IMR-90 (cell line): ENCODE data around the gene FAM171A1. TPM values are rescaled to one million over a fixed set of nuclear protein-coding genes. Genes with fewer than 3 reads are reported as not detected.

Source experiments
- ATAC-seq: fragments of 200-7000 bp; cut with Tn5 transposase; 2 replicates; pipeline ENCODE4 v1.9.1; 2020; ENCODE audit warnings: low read depth, mild to moderate bottlenecking, moderate library complexity
- BruUV-seq: library from RNA; stranded (reverse); fragments of 400-500 nt; replicated peaks from 2 replicates; lab custom pipeline; 2021; lab: Mats Ljungman, UMichigan
- CTCF ChIA-PET: fragments of 300-600 bp; formaldehyde crosslinking; extraction: SDS; loops from one replicate; lab custom pipeline; 2021; ENCODE audit warnings: antibody characterized with exemption; lab: Yijun Ruan, JAX
- POLR2A ChIA-PET: fragments of 300-600 bp; sonication (Branson Sonifier 250); formaldehyde crosslinking; loops from one replicate; lab custom pipeline; 2022; ENCODE audit warnings: antibody characterized with exemption; ENCODE audit not compliant: unreplicated experiment; lab: Charles Lee
- DNase-seq: peaks from one replicate; pipeline ENCODE4 v3.0.0; 2013
- H2AFZ ChIP-seq: replicated peaks from 2 replicates; pipeline ENCODE3; 2013; ENCODE audit warnings: low read length, mild to moderate bottlenecking; ENCODE audit not compliant: poor library complexity
- H2AK5ac ChIP-seq: 2 replicates; pipeline ENCODE4 v1.6.1; 2013; ENCODE audit warnings: low read depth, low read length, inconsistent platforms
- H2AK9ac ChIP-seq: replicated peaks from 2 replicates; pipeline ENCODE3; 2013; ENCODE audit warnings: mild to moderate bottlenecking, low read depth, low read length, moderate library complexity; ENCODE audit not compliant: poor library complexity
- H2BK120ac ChIP-seq: 2 replicates; pipeline ENCODE4 v1.6.1; 2013; ENCODE audit warnings: low read depth, low read length, inconsistent platforms
- H2BK15ac ChIP-seq: 3 replicates; pipeline ENCODE4 v1.6.1; 2013; ENCODE audit warnings: low read depth, low read length, inconsistent platforms
- H2BK20ac ChIP-seq: 2 replicates; pipeline ENCODE4 v1.6.1; 2013; ENCODE audit warnings: low read depth, mild to moderate bottlenecking, inconsistent platforms, low read length, moderate library complexity
- H2BK5ac ChIP-seq: 2 replicates; pipeline ENCODE4 v1.6.1; 2013; ENCODE audit warnings: mild to moderate bottlenecking, low read depth, low read length, inconsistent platforms; ENCODE audit not compliant: poor library complexity, severe bottlenecking
- H3K14ac ChIP-seq: replicated peaks from 2 replicates; pipeline ENCODE4 v1.6.1; 2013; ENCODE audit warnings: low read depth, low read length, inconsistent platforms
- H3K18ac ChIP-seq: 2 replicates; pipeline ENCODE4 v1.6.1; 2013; ENCODE audit warnings: low read depth, low read length, control low read depth
- H3K23ac ChIP-seq: 2 replicates; pipeline ENCODE4 v1.6.1; 2013; ENCODE audit warnings: low read depth, low read length, inconsistent platforms
- H3K27ac ChIP-seq: 2 replicates; pipeline ENCODE4 v1.5.1; 2013; ENCODE audit warnings: mild to moderate bottlenecking, control low read depth, low read length; ENCODE audit not compliant: insufficient read depth
- H3K27me3 ChIP-seq: 2 replicates; pipeline ENCODE4 v1.6.1; 2013; ENCODE audit warnings: low read length; ENCODE audit not compliant: control insufficient read depth, insufficient read depth
- H3K36me3 ChIP-seq: 2 replicates; pipeline ENCODE4 v1.6.1; 2013; ENCODE audit warnings: low read length, mixed read lengths; ENCODE audit not compliant: control insufficient read depth, insufficient read depth
- H3K4ac ChIP-seq: 2 replicates; pipeline ENCODE4 v1.6.1; 2013; ENCODE audit warnings: low read depth, low read length, inconsistent platforms
- H3K4me1 ChIP-seq: 2 replicates; pipeline ENCODE4 v1.6.1; 2013; ENCODE audit warnings: low read length, mixed read lengths; ENCODE audit not compliant: control insufficient read depth, insufficient read depth
- H3K4me2 ChIP-seq: 2 replicates; pipeline ENCODE4 v1.6.1; 2013; ENCODE audit warnings: low read depth, mild to moderate bottlenecking, control low read depth, low read length, moderate library complexity
- H3K4me3 ChIP-seq: 2 replicates; pipeline ENCODE4 v1.5.1; 2013; ENCODE audit warnings: low read depth, mild to moderate bottlenecking, control low read depth, low read length, moderate library complexity; ENCODE audit not compliant: insufficient read depth
- H3K56ac ChIP-seq: 2 replicates; pipeline ENCODE4 v1.6.1; 2013; ENCODE audit warnings: low read length, inconsistent platforms; ENCODE audit not compliant: insufficient read depth; ENCODE audit errors: extremely low read depth
- H3K79me1 ChIP-seq, 2 experiments: 2 replicates each; pipeline ENCODE4 v1.6.1; 2013; ENCODE audit warnings: low read length in 2 of 2, inconsistent platforms in 1 of 2, low read depth in 1 of 2
- H3K9ac ChIP-seq: 2 replicates; pipeline ENCODE4 v1.6.1; 2013; ENCODE audit warnings: low read depth, low read length, control low read depth
- H3K9me1 ChIP-seq: 2 replicates; pipeline ENCODE4 v1.6.1; 2013; ENCODE audit warnings: low read length, inconsistent platforms; ENCODE audit not compliant: insufficient read depth
- H3K9me3 ChIP-seq: 2 replicates; pipeline ENCODE4 v1.6.1; 2013; ENCODE audit warnings: low read length; ENCODE audit not compliant: control insufficient read depth, insufficient read depth
- H4K20me1 ChIP-seq: 2 replicates; pipeline ENCODE4 v1.6.1; 2013; ENCODE audit warnings: low read length, inconsistent platforms; ENCODE audit not compliant: insufficient read depth
- H4K5ac ChIP-seq: 2 replicates; pipeline ENCODE4 v1.6.1; 2013; ENCODE audit warnings: mild to moderate bottlenecking, low read depth, low read length, control low read depth
- H4K8ac ChIP-seq, 2 experiments: 2 replicates each; pipeline ENCODE4 v1.6.1; 2013; ENCODE audit warnings: low read depth in 2 of 2, low read length in 2 of 2, control low read depth in 1 of 2, inconsistent platforms in 1 of 2
- H4K91ac ChIP-seq: 2 replicates; pipeline ENCODE4 v1.6.1; 2013; ENCODE audit warnings: low read depth, low read length, inconsistent platforms; ENCODE audit not compliant: insufficient read depth
- NFE2L2 ChIP-seq: fragments of 150-350 bp; IDR thresholded peaks from 2 replicates; pipeline ENCODE4 v1.6.1; 2016; ENCODE audit warnings: low read depth, mild to moderate bottlenecking, low read length
- POLR2A ChIP-seq: IDR thresholded peaks from 2 replicates; pipeline ENCODE4 v1.6.1; 2012; ENCODE audit warnings: mild to moderate bottlenecking, low read depth, low read length
- WGBS, 2 experiments: methylation state at CpG; one replicate each; pipeline versions ENCODE4 v1.1.5 to v1.1.7; 2013; ENCODE audit warnings: missing lambda C conversion rate in 2 of 2; ENCODE audit not compliant: insufficient read length in 1 of 2; ENCODE audit errors: extremely low coverage in 2 of 2; 5-methylcytosine and 5-hydroxymethylcytosine counted together
- dilution Hi-C: fragments of 300-500 bp; cut with HindIII; formaldehyde crosslinking; loops from one replicate; pipeline ENCODE4 v1.14.3; 2018; ENCODE audit warnings: low sequenced_read_pairs; ENCODE audit not compliant: unreplicated experiment
- in situ Hi-C: fragments of 300-500 bp; cut with MboI; formaldehyde crosslinking; loops from 3 replicates; pipeline ENCODE4 v1.14.3; 2019; ENCODE audit warnings: low sequenced_read_pairs, inconsistent platforms, mixed read lengths
- intact Hi-C: fragments of 100-400 bp; cut with micrococcal nuclease; formaldehyde crosslinking; loops from 2 replicates; pipeline ENCODE4 v1.10.0; 2022
- polyA plus RNA-seq, 3 experiments: library from polyadenylated mRNA; depleted of rRNA; stranded (reverse); fragments of >200 nt; gene quantifications; 2 replicates each; pipeline ENCODE4 v1.2.3, GENCODE V29; 2012; ENCODE audit warnings: low replicate concordance in 1 of 3
- total RNA-seq: library from RNA; depleted of rRNA; stranded (reverse); fragments of >200 nt; gene quantifications from 2 replicates; pipeline ENCODE4 v1.2.3, GENCODE V29; 2012

The FAM171A1 gene
- total and polyA plus RNA-seq, 2 of the 4 experiments (the other 2 are of a cell fraction), result 20.3 to 30.6 TPM

- Histone ChIP-seq H3K79me1 (peaks cover 0 to 8% of the 10 kb centered on the region in 2 experiments; a peak in 1 of 4 replicates), H4K8ac (no peak overlapping the region), H4K5ac (no peak overlapping the region), H2AK9ac (no peak overlapping the region), H3K9me3 (no peaks in the 10 kb centered on the region), H3K36me3 (no peaks in the 10 kb centered on the region), H2AK5ac (no peak overlapping the region), H4K91ac (no peak overlapping the region), H3K23ac (no peak overlapping the region), H3K56ac (no peak overlapping the region), H3K4ac (no peak overlapping the region), H2BK15ac (no peak overlapping the region), H2BK5ac (no peak overlapping the region), H3K18ac (no peak overlapping the region), H2BK20ac (no peak overlapping the region), H3K4me3 (no peak overlapping the region), H3K14ac (no peak overlapping the region), H4K20me1 (no peaks in the 10 kb centered on the region), H3K4me1 (peaks cover 2% of the 10 kb centered on the region; the same call in 1 of the 2 replicates), H3K27ac (no peak overlapping the region), H2AFZ (no peak overlapping the region), H2BK120ac (no peak overlapping the region), H3K27me3 (no peaks in the 10 kb centered on the region), H3K4me2 (no peak overlapping the region), H3K9me1 (peaks cover 4% of the 10 kb centered on the region; the same call in 1 of the 2 replicates), H3K9ac (no peak overlapping the region)
- DNase-seq (no peak), ATAC-seq (no peak)
- WGBS, 2 experiments, result 89% methylated on average over 5 of the region's 12 CpGs; no CpG with 5 or more reads in 1 of the 2 experiments
- POLR2A ChIA-PET, result no interaction called here
- in situ Hi-C loops (no loop called here), dilution Hi-C loops (no loop called here), intact Hi-C loops (no loop called here)
- CTCF ChIA-PET, result no interaction called here
- no TSS peak for BruUV-seq
- TF ChIP-seq NFE2L2 (no peak), POLR2A (no peak)
Observed at GRCh38 chr10:15242261-15242840, 128.7 kb downstream of the FAM171A1 start.
